Calu3 (cell line): ENCODE data around the gene SMCHD1. TPM values are rescaled to one million over a fixed set of nuclear protein-coding genes. Genes with fewer than 3 reads are reported as not detected.

Experiments used
- BruUV-seq: library from RNA; stranded (reverse); fragments of 400-500 nt; replicated peaks from 2 replicates; lab custom pipeline; 2021; lab: Mats Ljungman, UMichigan
- CTCF ChIA-PET: fragments of 300-600 bp; sonication (Branson Sonifier 250); formaldehyde crosslinking; loops from one replicate; lab custom pipeline; 2022; ENCODE audit warnings: antibody characterized with exemption; lab: Charles Lee
- DNase-seq: peaks from one replicate; pipeline ENCODE4 v3.0.0; 2022
- H3K27ac Mint-ChIP-seq: one replicate; pipeline ENCODE4 v1.8.0; 2022; ENCODE audit warnings: mixed read lengths; ENCODE audit not compliant: unreplicated experiment
- H3K27me3 Mint-ChIP-seq: one replicate; pipeline ENCODE4 v1.8.0; 2022; ENCODE audit warnings: mixed read lengths; ENCODE audit not compliant: unreplicated experiment
- H3K36me3 Mint-ChIP-seq: one replicate; pipeline ENCODE4 v1.8.0; 2022; ENCODE audit warnings: mild to moderate bottlenecking, moderate library complexity, mixed read lengths; ENCODE audit not compliant: insufficient read depth, unreplicated experiment
- H3K4me1 Mint-ChIP-seq: one replicate; pipeline ENCODE4 v1.8.0; 2022; ENCODE audit warnings: mild to moderate bottlenecking, low read depth, mixed read lengths; ENCODE audit not compliant: unreplicated experiment
- H3K4me3 Mint-ChIP-seq: one replicate; pipeline ENCODE4 v1.8.0; 2022; ENCODE audit warnings: mild to moderate bottlenecking, low read depth, moderate library complexity, mixed read lengths; ENCODE audit not compliant: unreplicated experiment
- H3K9me3 Mint-ChIP-seq: one replicate; pipeline ENCODE4 v1.8.0; 2022; ENCODE audit warnings: low read depth, mixed read lengths; ENCODE audit not compliant: unreplicated experiment
- CTCF ChIP-seq: fragments of 200-600 bp; IDR thresholded peaks from one replicate; pipeline ENCODE4 v1.8.0; 2022; ENCODE audit warnings: antibody characterized with exemption; ENCODE audit not compliant: unreplicated experiment
- intact Hi-C: fragments of 100-400 bp; cut with micrococcal nuclease; formaldehyde crosslinking; loops from one replicate; pipeline ENCODE4 v1.10.0; 2022; ENCODE audit not compliant: unreplicated experiment
- total RNA-seq: library from RNA; stranded (reverse); gene quantifications from 2 replicates; pipeline ENCODE4 v1.2.3, GENCODE V29; 2022

Gene SMCHD1
- total RNA-seq, 1 experiment from 2014 or later, result 68.3 TPM

GRCh38 chr18:2811416-2811815 lies 155.9 kb downstream of the SMCHD1 start:
- no TSS peak for BruUV-seq
- no peak for DNase-seq
- peaks cover 5% of the 10 kb centered on the region for H3K36me3 Mint-ChIP-seq
- peaks cover 17% of the 10 kb centered on the region for H3K9me3 Mint-ChIP-seq
- intact Hi-C loops, result no loop called here
- H3K4me1 Mint-ChIP-seq, result no peaks in the 10 kb centered on the region
- CTCF ChIA-PET, result no interaction called here
- H3K27ac Mint-ChIP-seq, result no peak overlapping the region
- TF ChIP-seq CTCF, result no peak
- no peaks in the 10 kb centered on the region for H3K27me3 Mint-ChIP-seq
- no peak overlapping the region for H3K4me3 Mint-ChIP-seq

- H3K27me3 Mint-ChIP-seq, result no peaks in the 10 kb centered on the region
- H3K4me1 Mint-ChIP-seq, result no peaks in the 10 kb centered on the region
- H3K36me3 Mint-ChIP-seq, result no peaks in the 10 kb centered on the region
- BruUV-seq, result no TSS peak
- intact Hi-C loops, result no loop called here
- no peak for DNase-seq
- no peak for TF ChIP-seq CTCF
- no peak overlapping the region for H3K27ac Mint-ChIP-seq
- H3K4me3 Mint-ChIP-seq, result no peak overlapping the region
- peaks cover 17% of the 10 kb centered on the region for H3K9me3 Mint-ChIP-seq
- CTCF ChIA-PET, result no interaction called here
Observed at GRCh38 chr18:2814928-2815327, 159.4 kb downstream of the SMCHD1 start.

GRCh38 chr18:2818281-2818680 lies 162.8 kb downstream of the SMCHD1 start:
- Mint-ChIP-seq H3K4me3 (no peak overlapping the region), H3K27me3 (no peaks in the 10 kb centered on the region), H3K27ac (no peak overlapping the region), H3K36me3 (no peaks in the 10 kb centered on the region), H3K9me3 (peaks cover 11% of the 10 kb centered on the region), H3K4me1 (no peaks in the 10 kb centered on the region)
- BruUV-seq, result no TSS peak
- CTCF ChIA-PET, result no interaction called here
- intact Hi-C loops, result no loop called here
- no peak for DNase-seq
- no peak for TF ChIP-seq CTCF

- Mint-ChIP-seq H3K4me3 (no peak overlapping the region), H3K9me3 (no peaks in the 10 kb centered on the region), H3K36me3 (no peaks in the 10 kb centered on the region), H3K27me3 (no peaks in the 10 kb centered on the region), H3K4me1 (no peaks in the 10 kb centered on the region), H3K27ac (no peak overlapping the region)
- no TSS peak for BruUV-seq
- TF ChIP-seq CTCF, result no peak
- intact Hi-C loops, result no loop called here
- CTCF ChIA-PET, result no interaction called here
- DNase-seq, result no peak
Observed at GRCh38 chr18:2821695-2822094, 166.2 kb downstream of the SMCHD1 start.
